A549 treated with Hydrocortisone at 1 μM for 4 hours (cell line): ENCODE data around the gene IVL. TPM values are rescaled to one million over a fixed set of nuclear protein-coding genes. Genes with fewer than 3 reads are reported as not detected.

Source experiments
- total RNA-seq: library from RNA; stranded (reverse); fragments of 200-300 nt; extraction: Qiagen RNA extraction; gene quantifications from 5 replicates; pipeline ENCODE4 v1.2.3, GENCODE V29; 2022

Gene IVL
- 0.07 to 0.09 TPM (median 0.08 TPM) in 3 of 5 replicates, not detected in the others for total RNA-seq

DNA sequence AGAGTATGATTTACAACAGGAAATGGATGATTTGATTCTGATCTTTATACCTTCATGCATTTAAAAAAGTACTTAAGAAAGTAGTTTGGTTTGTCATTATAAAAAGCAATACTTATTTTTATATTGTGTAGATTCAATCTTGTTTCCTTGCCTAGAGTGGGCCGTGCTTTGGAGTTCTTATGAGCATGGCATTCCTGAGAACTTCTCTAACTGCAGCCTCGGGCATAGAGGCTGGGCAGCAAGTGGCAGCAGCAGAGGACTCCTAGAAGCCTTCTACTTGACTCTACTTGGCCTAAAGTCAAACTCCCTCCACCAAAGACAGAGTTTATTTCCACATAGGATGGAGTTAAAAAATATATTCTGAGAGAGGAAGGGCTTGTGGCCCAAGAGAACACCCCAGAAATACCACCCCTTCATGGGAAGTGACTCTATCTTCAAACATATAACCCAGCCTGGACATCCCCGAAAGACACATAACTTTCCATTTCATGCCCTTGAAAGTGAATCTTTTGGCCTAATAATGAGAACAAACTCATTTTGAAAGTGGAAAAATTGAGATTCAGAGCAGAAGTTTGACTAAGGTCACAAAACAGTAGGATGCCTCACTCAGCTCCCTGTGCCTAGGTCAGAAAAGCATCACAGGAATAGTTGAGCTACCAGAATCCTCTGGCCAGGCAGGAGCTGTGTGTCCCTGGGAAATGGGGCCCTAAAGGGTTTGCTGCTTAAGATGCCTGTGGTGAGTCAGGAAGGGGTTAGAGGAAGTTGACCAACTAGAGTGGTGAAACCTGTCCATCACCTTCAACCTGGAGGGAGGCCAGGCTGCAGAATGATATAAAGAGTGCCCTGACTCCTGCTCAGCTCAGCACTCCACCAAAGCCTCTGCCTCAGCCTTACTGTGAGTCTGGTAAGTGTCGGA lies at the start of gene IVL:
Gene IVL, plus strand, starts transcription at position 861 of the 916 bp plus-strand sequence. CDS start 1,252 bp downstream, outside the sequence.

DNA sequence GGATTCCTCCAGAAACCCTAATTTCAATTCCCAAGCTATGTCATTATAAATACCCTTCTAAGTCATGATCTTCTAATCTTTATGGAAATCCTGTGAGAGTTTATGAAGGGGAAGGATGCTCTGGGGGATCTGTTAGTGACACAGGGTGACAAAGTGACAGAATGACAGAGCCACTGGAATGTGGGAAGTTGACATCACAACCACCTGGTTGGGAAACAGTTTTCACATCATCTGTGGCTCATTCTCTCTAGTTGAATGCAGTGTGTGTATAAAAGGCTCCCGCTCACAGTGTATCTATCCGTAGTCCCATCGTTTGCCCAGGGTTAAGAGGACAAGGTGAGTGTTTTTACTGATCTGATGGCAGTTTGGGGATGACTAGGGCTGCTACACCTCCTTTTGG lies 48.6 kb upstream of the IVL start, which contains the start of gene LCE7A:
Gene LCE7A, plus strand, starts transcription at position 301 of the 400 bp plus-strand sequence. CDS start 702 bp downstream, outside the sequence.

GRCh38 chr1:152878042-152878441 lies 30.3 kb upstream of the IVL start, which contains the start of gene SMCP:
TSS of gene SMCP (plus strand) at chr1:152878322. CDS start at chr1:152884423, 6,101 bp downstream.

DNA sequence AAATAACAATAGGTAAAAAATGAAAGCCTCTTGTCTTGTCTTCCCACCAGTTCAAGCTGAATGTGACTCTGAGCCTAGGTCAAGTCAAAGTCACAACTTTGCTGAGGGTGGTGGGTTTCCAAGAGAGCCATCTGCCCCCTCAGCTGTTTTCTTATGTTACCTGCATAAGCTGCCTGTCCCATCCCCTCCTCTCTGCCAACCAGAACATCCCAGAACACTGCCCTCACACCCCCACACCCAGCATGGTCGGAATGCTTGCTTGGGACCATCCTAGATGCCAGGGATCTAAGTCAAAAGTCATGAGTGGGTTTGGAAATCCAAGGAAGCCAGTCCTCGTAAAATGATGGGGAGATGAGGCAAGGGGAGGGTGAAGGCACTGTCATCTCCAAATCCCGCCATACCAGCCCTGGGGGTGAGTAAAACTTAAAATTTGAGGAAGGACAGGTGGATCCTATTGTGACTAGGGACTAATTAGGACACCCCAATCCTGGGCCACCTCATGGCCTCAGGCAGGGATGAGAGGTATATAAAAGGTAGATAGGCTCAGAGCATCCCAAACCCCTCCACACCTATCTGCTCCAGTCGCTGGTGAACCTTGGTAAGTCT lies 38.4 kb downstream of the IVL start, which contains the start of gene SPRR5:
Gene SPRR5, plus strand, starts transcription at position 556 of the 606 bp plus-strand sequence. CDS start 1,349 bp downstream, outside the sequence.

Other genes starting within 250 kb of the IVL start
- gene LCE2D, start 245.2 kb upstream of the IVL start, total RNA-seq, result not detected in 5 replicates
- not detected in 5 replicates for gene LCE2C, start 233.3 kb upstream of the IVL start, total RNA-seq
- not detected in 5 replicates for gene LCE2B, start 222.4 kb upstream of the IVL start, total RNA-seq
- not detected in 5 replicates for gene LCE2A, start 210.2 kb upstream of the IVL start, total RNA-seq
- gene LCE4A, start 200.4 kb upstream of the IVL start, total RNA-seq, result not detected in 5 replicates
- not detected in 5 replicates for gene KPRP, start 150.5 kb upstream of the IVL start, total RNA-seq
- gene LCE1F, start 133.4 kb upstream of the IVL start, total RNA-seq, result not detected in 5 replicates
- gene LCE1E, start 122.3 kb upstream of the IVL start, total RNA-seq, result 0.08 to 0.17 TPM (median 0.12 TPM) in 3 of 5 replicates, not detected in the others
- gene LCE1D, start 111.8 kb upstream of the IVL start, total RNA-seq, result not detected in 5 replicates
- not detected in 5 replicates for gene LCE1C, start 101.9 kb upstream of the IVL start, total RNA-seq
- 0.11 TPM in 1 of 5 replicates, not detected in the others for gene LCE1B, start 96.6 kb upstream of the IVL start, total RNA-seq
- gene LCE1A, start 81.1 kb upstream of the IVL start, total RNA-seq, result not detected in 5 replicates
- gene LCE6A, start 65.7 kb upstream of the IVL start, total RNA-seq, result not detected in 5 replicates
- gene LCE7A, start 48.5 kb upstream of the IVL start, total RNA-seq, result not detected in 5 replicates
- gene SMCP, start 30.2 kb upstream of the IVL start, total RNA-seq, result not detected in 5 replicates
- not detected in 5 replicates for gene SPRR5, start 38.7 kb downstream of the IVL start, total RNA-seq
- not detected in 5 replicates for gene SPRR4, start 62.1 kb downstream of the IVL start, total RNA-seq
- gene SPRR1A, start 75.5 kb downstream of the IVL start, total RNA-seq, result not detected in 5 replicates
- gene SPRR3, start 93.2 kb downstream of the IVL start, total RNA-seq, result not detected in 5 replicates
- gene SPRR1B, start 122.7 kb downstream of the IVL start, total RNA-seq, result not detected in 5 replicates
- gene SPRR2D, start 132.6 kb downstream of the IVL start, total RNA-seq, result 0.18 TPM in 1 of 5 replicates, not detected in the others
- not detected in 5 replicates for gene SPRR2A, start 149.0 kb downstream of the IVL start, total RNA-seq
- gene SPRR2B, start 163.1 kb downstream of the IVL start, total RNA-seq, result not detected in 5 replicates
- gene SPRR2E, start 186.0 kb downstream of the IVL start, total RNA-seq, result not detected in 5 replicates
- not detected in 5 replicates for gene SPRR2F, start 205.0 kb downstream of the IVL start, total RNA-seq
- gene SPRR2G, start 242.3 kb downstream of the IVL start, total RNA-seq, result not detected in 5 replicates